Prostate gland (tissue), 2 donors: ENCODE results near the gene GDF2. TPM values are rescaled to one million over a fixed set of nuclear protein-coding genes. Genes with fewer than 3 reads are reported as not detected.
A peak's percentile ranks its signal among the peaks of the same experiment; 100 is the strongest.

ENCODE experiments used
- DNase-seq: peaks from one replicate; pipeline ENCODE4 v3.0.0-alpha.2; 2019; ENCODE audit warnings: low spot score
- H3K27ac ChIP-seq, 2 donors: fragments of 200-600 bp; sonication (generic); 2 replicates each; pipeline ENCODE4 v1.5.1; 2017 to 2019
- H3K27me3 ChIP-seq: fragments of 200-600 bp; sonication (generic); replicated peaks from 2 replicates; pipeline ENCODE4 v1.5.1; 2019; ENCODE audit not compliant: insufficient read depth
- H3K36me3 ChIP-seq, 2 donors: fragments of 200-600 bp; sonication (generic); 1 replicate in 1 of 2; 2 replicates in 1 of 2; pipeline versions ENCODE4 v1.5.1 to v1.8.1; 2017 to 2019
- H3K4me1 ChIP-seq: fragments of 200-600 bp; sonication (generic); replicated peaks from 2 replicates; pipeline ENCODE4 v1.5.1; 2019
- H3K4me3 ChIP-seq, 2 donors: fragments of 200-600 bp; sonication (generic); 2 replicates each; pipeline ENCODE4 v1.5.1; 2017 to 2019
- H3K9me3 ChIP-seq: fragments of 200-600 bp; sonication (generic); 2 replicates; pipeline ENCODE4 v1.5.1; 2017
- CTCF ChIP-seq, 4 experiments: fragments of 200-600 bp in 2 of 4; fragments of 450-650 bp in 2 of 4; sonication (generic) in 2 of 4; IDR thresholded peaks; 1 replicate in 3 of 4; 2 replicates in 1 of 4; pipeline ENCODE4 v1.5.1; 2016 to 2019; ENCODE audit warnings: antibody characterized with exemption in 4 of 4, mild to moderate bottlenecking in 2 of 4, moderate library complexity in 2 of 4
- POLR2A ChIP-seq: fragments of 450-650 bp; IDR thresholded peaks from one replicate; pipeline ENCODE4 v1.6.1; 2016; ENCODE audit warnings: antibody characterized with exemption, mild to moderate bottlenecking
- POLR2AphosphoS5 ChIP-seq: sonication (generic); formaldehyde crosslinking; IDR thresholded peaks from one replicate; pipeline ENCODE4 v1.6.1; 2017; ENCODE audit warnings: antibody characterized with exemption
- WGBS: methylation state at CpG from one replicate; pipeline ENCODE4 v1.1.5; 2018; 5-methylcytosine and 5-hydroxymethylcytosine counted together
- intact Hi-C: fragments of 100-400 bp; cut with DNase I; formaldehyde crosslinking; loops from one replicate; pipeline ENCODE4 v1.14.2; 2022
- total RNA-seq, 2 donors: library from RNA; depleted of rRNA; stranded (reverse); fragments of >200 nt; gene quantifications; one replicate each; pipeline ENCODE4 v1.1.0, GENCODE V29; 2016

GDF2 gene
- total RNA-seq, 2 donors from 2014 or later: not detected

- Histone ChIP-seq H3K9me3 (no peaks in the 10 kb centered on the region), H3K36me3 (no peaks in the 10 kb centered on the region), H3K4me3 (no peak overlapping the region), H3K27ac (no peak overlapping the region), H3K27me3 (no peaks in the 10 kb centered on the region), H3K4me1 (no peaks in the 10 kb centered on the region)
- intact Hi-C loops: no loop called here
- TF ChIP-seq CTCF (IDR thresholded peaks at IDR 0.05): no peak
- no peak for TF ChIP-seq POLR2AphosphoS5
- no peak for DNase-seq
- WGBS: 70% methylated on average over 10 of the region's 10 CpGs
These were observed 15.7 kb upstream of the GDF2 start for GRCh38 chr10:47306387-47307210.

DNA sequence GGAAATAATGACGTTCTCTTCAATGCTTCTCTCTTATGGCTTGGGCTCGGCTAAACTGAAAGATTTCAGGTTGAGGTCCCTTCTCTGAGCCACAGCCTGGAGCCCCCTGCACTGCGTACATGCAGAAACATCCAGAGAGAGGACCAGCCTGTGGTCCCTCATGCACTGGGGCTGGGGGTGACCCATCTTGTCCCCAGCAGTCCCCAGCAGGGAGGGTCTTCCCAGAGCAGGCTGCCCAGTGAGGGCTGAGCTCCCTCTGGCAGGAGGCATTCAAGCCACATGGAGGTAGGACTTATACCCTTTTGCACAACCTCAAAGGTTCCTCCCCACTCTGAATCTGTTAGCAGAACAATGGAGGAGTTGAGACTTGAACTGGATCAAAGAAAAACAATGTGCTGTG lies 14.9 kb upstream of the GDF2 start:
- Histone ChIP-seq H3K36me3 (no peaks in the 10 kb centered on the region), H3K9me3 (no peaks in the 10 kb centered on the region), H3K4me1 (no peaks in the 10 kb centered on the region), H3K27me3 (no peaks in the 10 kb centered on the region), H3K4me3 (no peak overlapping the region), H3K27ac (no peak overlapping the region)
- 93% methylated on average over 3 of the region's 3 CpGs for WGBS
- no peak for DNase-seq
- no peak for TF ChIP-seq POLR2AphosphoS5
- TF ChIP-seq POLR2A: no peak
- no peak for TF ChIP-seq CTCF (IDR thresholded peaks at IDR 0.05)
- intact Hi-C loops: no loop called here

DNA sequence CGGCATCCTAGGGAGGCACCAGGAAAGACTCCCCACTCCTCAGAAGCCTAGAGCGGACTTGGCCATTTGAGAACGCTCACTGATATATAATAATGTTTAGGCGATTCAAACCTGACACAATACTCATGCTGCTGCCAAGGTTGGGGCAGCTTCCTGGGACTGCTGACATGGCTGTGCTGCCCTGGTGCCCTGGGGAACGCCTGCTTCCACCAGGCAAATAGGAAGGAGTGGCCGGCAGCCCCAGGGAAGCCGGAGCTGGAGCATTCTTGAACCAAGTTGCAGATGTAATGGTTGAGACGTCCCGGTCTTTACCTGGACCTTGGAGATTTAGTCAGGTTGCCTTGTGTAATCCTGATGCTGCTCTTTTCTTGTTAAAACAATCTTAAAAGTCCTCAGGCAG lies 13.5 kb upstream of the GDF2 start:
- Histone ChIP-seq H3K4me1 (no peaks in the 10 kb centered on the region), H3K36me3 (no peaks in the 10 kb centered on the region), H3K27me3 (no peaks in the 10 kb centered on the region), H3K9me3 (no peaks in the 10 kb centered on the region), H3K27ac (no peak overlapping the region), H3K4me3 (no peak overlapping the region)
- DNase-seq: no peak
- TF ChIP-seq POLR2AphosphoS5 (no peak), CTCF (IDR thresholded peaks at IDR 0.05) (no peak), POLR2A (no peak)
- WGBS: 68% methylated on average over 9 of the region's 9 CpGs
- intact Hi-C loops: no loop called here

GRCh38 chr10:47309408-47310089 lies 12.7 kb upstream of the GDF2 start:
- DNase-seq: no peak
- H3K27ac ChIP-seq: no peak overlapping the region
- 87% methylated on average over 34 of the region's 34 CpGs for WGBS
- H3K27me3 ChIP-seq: no peaks in the 10 kb centered on the region
- no peak overlapping the region for H3K4me3 ChIP-seq
- no peaks in the 10 kb centered on the region for H3K4me1 ChIP-seq
- no peaks in the 10 kb centered on the region for H3K36me3 ChIP-seq
- no peaks in the 10 kb centered on the region for H3K9me3 ChIP-seq
- TF ChIP-seq POLR2AphosphoS5 (no peak), POLR2A (no peak), CTCF (IDR thresholded peaks at IDR 0.05) (peak in 1 of 4 experiments; percentile 13)
- intact Hi-C loops: loop anchor here (5.0 kb wide), 2 partner anchors 262 to 287 kb away; no protein-coding TSS in a partner anchor
